Measurements from ENCODE around the gene SLC38A10.
A peak's percentile ranks its signal among the peaks of the same experiment; 100 is the strongest.

The SLC38A10 gene

DNA sequence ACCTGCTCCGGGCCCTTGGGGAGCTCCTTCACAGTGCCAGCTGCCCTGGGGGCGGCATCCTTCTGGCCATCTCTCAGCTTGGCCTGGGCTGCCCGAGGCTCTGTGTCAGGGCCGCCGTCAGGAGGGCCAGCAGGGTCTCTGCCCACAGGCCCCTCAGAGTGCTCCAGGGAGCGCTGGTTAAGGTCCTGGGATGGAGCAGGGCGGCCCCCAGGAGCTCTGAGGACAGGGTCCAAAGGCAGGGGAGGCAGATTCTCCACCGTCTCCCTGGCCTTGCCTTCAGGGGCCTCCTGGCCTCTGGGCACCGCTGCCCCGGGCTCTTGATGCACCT, 48.8 kb downstream of the SLC38A10 start:
- Histone ChIP-seq H3K9me3 (ENCODE audit: control insufficient read depth, low read length) (no peaks in the 10 kb centered on the region), H3K9ac (ENCODE audit: low read length) (no peak overlapping the region), H4K8ac (ENCODE audit: low read length) (no peak overlapping the region), H4K91ac (ENCODE audit: low read length) (no peak overlapping the region), H3K23ac (ENCODE audit: low read length in 2 of 2) (no peak overlapping the region), H2BK15ac (ENCODE audit: low read depth, poor library complexity, severe bottlenecking) (no peak overlapping the region), H2AK5ac (ENCODE audit: low read length, severe bottlenecking) (no peak overlapping the region), H3K18ac (ENCODE audit: low read depth in 1 of 2, low read length in 2 of 2) (no peak overlapping the region), H3K27ac (ENCODE audit: low read length, poor library complexity, severe bottlenecking) (no peak overlapping the region), H2BK120ac (ENCODE audit: low read depth, low read length) (no peak overlapping the region), H3K79me1 (replicated peaks; ENCODE audit: low read length, poor library complexity, severe bottlenecking) (peaks cover 23% of the 10 kb centered on the region), H3K14ac (ENCODE audit: low read length in 2 of 2) (no peak overlapping the region), H3K4me2 (ENCODE audit: low read length, poor library complexity, severe bottlenecking) (no peak overlapping the region), H2AFZ (ENCODE audit: low read depth, low read length) (no peak overlapping the region), H3K36me3 (ENCODE audit: control insufficient read depth in 1 of 2, insufficient read depth in 2 of 2, low read depth in 1 of 2, low read length in 2 of 2) (peaks cover 30 to 73% of the 10 kb centered on the region in 2 experiments), H3K4me3 (ENCODE audit: insufficient read depth in 1 of 2, low read depth in 1 of 2, low read length in 2 of 2) (no peak overlapping the region), H2BK12ac (ENCODE audit: low read length in 2 of 2) (no peak overlapping the region), H3K4ac (ENCODE audit: low read depth in 1 of 2, low read length in 2 of 2) (no peak overlapping the region), H2BK5ac (ENCODE audit: low read depth, low read length, poor library complexity, severe bottlenecking) (no peak overlapping the region), H3K4me1 (ENCODE audit: control insufficient read depth, insufficient read depth, low read depth, low read length) (peaks cover 28% of the 10 kb centered on the region), H3K27me3 (ENCODE audit: control insufficient read depth in 1 of 2, insufficient read depth in 1 of 2, low read length in 2 of 2) (no peaks in the 10 kb centered on the region)
- 94% methylated on average over 10 of the region's 10 CpGs for WGBS
- no peak for DNase-seq

DNA sequence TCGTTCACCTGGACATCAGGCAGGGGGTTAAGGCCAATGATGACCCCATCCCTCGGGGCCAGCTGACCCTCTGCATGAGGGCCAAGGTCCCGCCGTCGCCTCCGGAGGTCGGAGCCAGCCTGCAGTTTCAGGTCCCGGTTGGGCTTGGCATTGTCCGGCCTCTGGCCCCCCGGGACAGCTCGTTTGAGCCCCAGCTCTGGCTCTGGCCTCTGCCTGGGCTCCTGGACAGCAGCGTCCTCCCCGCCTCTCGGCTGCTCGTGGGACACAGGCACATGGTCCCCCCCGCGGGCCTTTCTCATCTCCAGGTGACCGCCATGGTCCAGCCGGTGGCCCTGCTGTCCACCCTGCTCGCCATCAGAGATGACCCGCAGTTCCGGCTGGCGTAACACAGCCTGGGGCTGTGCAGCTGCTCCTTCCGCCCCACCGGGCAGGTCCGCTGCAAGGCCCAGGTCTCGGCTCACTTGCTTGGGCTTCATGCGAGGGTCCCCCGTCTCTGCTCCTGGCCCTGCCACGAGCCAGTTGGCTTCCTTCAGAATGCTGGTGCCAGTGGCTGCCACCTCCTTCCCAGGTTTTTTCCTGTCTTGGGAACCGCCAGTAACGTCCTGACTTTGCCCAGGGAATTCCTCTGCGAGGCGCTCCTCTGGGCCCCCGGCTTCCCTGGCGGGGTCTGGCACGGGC, 49.3 kb downstream of the SLC38A10 start:
- no peak overlapping the region for H3K4me3 ChIP-seq (ENCODE audit: insufficient read depth in 1 of 2, low read depth in 1 of 2, low read length in 2 of 2)
- no peaks in the 10 kb centered on the region for H3K9me3 ChIP-seq (ENCODE audit: control insufficient read depth, low read length)
- H2BK5ac ChIP-seq (ENCODE audit: low read depth, low read length, poor library complexity, severe bottlenecking) = no peak overlapping the region
- no peak overlapping the region for H2BK15ac ChIP-seq (ENCODE audit: low read depth, poor library complexity, severe bottlenecking)
- peaks cover 30 to 73% of the 10 kb centered on the region in 2 experiments for H3K36me3 ChIP-seq (ENCODE audit: control insufficient read depth in 1 of 2, insufficient read depth in 2 of 2, low read depth in 1 of 2, low read length in 2 of 2)
- peaks cover 27% of the 10 kb centered on the region for H3K79me1 ChIP-seq (replicated peaks; ENCODE audit: low read length, poor library complexity, severe bottlenecking)
- H2AFZ ChIP-seq (ENCODE audit: low read depth, low read length) = no peak overlapping the region
- H3K27me3 ChIP-seq (ENCODE audit: control insufficient read depth in 1 of 2, insufficient read depth in 1 of 2, low read length in 2 of 2) = no peaks in the 10 kb centered on the region
- no peak overlapping the region for H3K27ac ChIP-seq (ENCODE audit: low read length, poor library complexity, severe bottlenecking)
- H3K4me2 ChIP-seq (ENCODE audit: low read length, poor library complexity, severe bottlenecking) = no peak overlapping the region
- H3K4me1 ChIP-seq (ENCODE audit: control insufficient read depth, insufficient read depth, low read depth, low read length) = peaks cover 29% of the 10 kb centered on the region
- H2AK5ac ChIP-seq (ENCODE audit: low read length, severe bottlenecking) = no peak overlapping the region
- H3K23ac ChIP-seq (ENCODE audit: low read length in 2 of 2) = no peak overlapping the region
- no peak overlapping the region for H3K18ac ChIP-seq (ENCODE audit: low read depth in 1 of 2, low read length in 2 of 2)
- H4K8ac ChIP-seq (ENCODE audit: low read length) = no peak overlapping the region
- H3K9ac ChIP-seq (ENCODE audit: low read length) = no peak overlapping the region
- no peak overlapping the region for H3K4ac ChIP-seq (ENCODE audit: low read depth in 1 of 2, low read length in 2 of 2)
- H2BK12ac ChIP-seq (ENCODE audit: low read length in 2 of 2) = no peak overlapping the region
- DNase-seq = no peak
- H3K14ac ChIP-seq (ENCODE audit: low read length in 2 of 2) = no peak overlapping the region
- WGBS = 92% methylated on average over 37 of the region's 37 CpGs
- H2BK120ac ChIP-seq (ENCODE audit: low read depth, low read length) = no peak overlapping the region
- no peak overlapping the region for H4K91ac ChIP-seq (ENCODE audit: low read length)

DNA sequence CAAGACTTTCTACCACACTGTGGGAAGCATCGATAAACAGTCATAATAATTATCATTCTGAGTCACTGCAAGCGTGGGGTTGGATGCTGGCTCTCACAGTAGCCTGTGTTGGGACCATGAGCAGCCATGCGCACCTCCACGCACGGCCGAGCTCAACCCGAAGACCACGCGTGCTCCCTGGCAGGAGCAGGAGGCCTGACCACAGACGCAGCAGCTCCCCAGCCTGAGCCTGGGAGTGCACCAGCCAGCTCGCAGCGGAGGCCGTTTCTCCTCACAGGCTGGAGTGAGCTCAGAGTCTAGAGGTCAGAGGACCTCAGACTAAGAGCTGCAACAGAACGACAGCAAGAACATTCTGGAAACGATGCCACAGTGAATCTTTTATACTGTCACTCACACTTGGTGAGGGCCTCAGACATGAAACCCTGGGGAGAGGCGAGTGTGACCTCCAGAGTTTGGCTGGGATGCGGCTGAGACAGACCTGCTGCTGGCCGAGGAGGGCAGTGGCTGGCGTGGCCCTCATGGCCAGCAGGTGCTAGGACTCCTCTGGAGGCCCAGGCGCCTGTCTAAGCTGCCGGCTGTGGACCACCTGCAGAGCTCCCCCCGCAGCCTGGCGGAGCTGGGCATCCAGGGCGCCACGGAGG, 50.0 kb downstream of the SLC38A10 start:
- peaks cover 25 to 68% of the 10 kb centered on the region in 2 experiments for H3K36me3 ChIP-seq (ENCODE audit: control insufficient read depth in 1 of 2, insufficient read depth in 2 of 2, low read depth in 1 of 2, low read length in 2 of 2)
- no peak overlapping the region for H2AK5ac ChIP-seq (ENCODE audit: low read length, severe bottlenecking)
- H3K14ac ChIP-seq (ENCODE audit: low read length in 2 of 2) = no peak overlapping the region
- no peak overlapping the region for H3K4me2 ChIP-seq (ENCODE audit: low read length, poor library complexity, severe bottlenecking)
- H3K4ac ChIP-seq (ENCODE audit: low read depth in 1 of 2, low read length in 2 of 2) = no peak overlapping the region
- peaks cover 31% of the 10 kb centered on the region for H3K79me1 ChIP-seq (replicated peaks; ENCODE audit: low read length, poor library complexity, severe bottlenecking)
- DNase-seq = no peak
- H3K27ac ChIP-seq (ENCODE audit: low read length, poor library complexity, severe bottlenecking) = no peak overlapping the region
- H2BK5ac ChIP-seq (ENCODE audit: low read depth, low read length, poor library complexity, severe bottlenecking) = no peak overlapping the region
- H2BK12ac ChIP-seq (ENCODE audit: low read length in 2 of 2) = no peak overlapping the region
- WGBS = 95% methylated on average over 25 of the region's 25 CpGs
- no peak overlapping the region for H3K4me3 ChIP-seq (ENCODE audit: insufficient read depth in 1 of 2, low read depth in 1 of 2, low read length in 2 of 2)
- H3K18ac ChIP-seq (ENCODE audit: low read depth in 1 of 2, low read length in 2 of 2) = no peak overlapping the region
- peaks cover 35% of the 10 kb centered on the region for H3K4me1 ChIP-seq (ENCODE audit: control insufficient read depth, insufficient read depth, low read depth, low read length)
- H3K9me3 ChIP-seq (ENCODE audit: control insufficient read depth, low read length) = no peaks in the 10 kb centered on the region
- H4K8ac ChIP-seq (ENCODE audit: low read length) = peak overlapping the region; percentile 38
- no peak overlapping the region for H2BK15ac ChIP-seq (ENCODE audit: low read depth, poor library complexity, severe bottlenecking)
- no peak overlapping the region for H2BK120ac ChIP-seq (ENCODE audit: low read depth, low read length)
- no peaks in the 10 kb centered on the region for H3K27me3 ChIP-seq (ENCODE audit: control insufficient read depth in 1 of 2, insufficient read depth in 1 of 2, low read length in 2 of 2)
- H4K91ac ChIP-seq (ENCODE audit: low read length) = no peak overlapping the region
- H3K9ac ChIP-seq (ENCODE audit: low read length) = no peak overlapping the region
- no peak overlapping the region for H2AFZ ChIP-seq (ENCODE audit: low read depth, low read length)
- H3K23ac ChIP-seq (ENCODE audit: low read length in 2 of 2) = no peak overlapping the region

DNA sequence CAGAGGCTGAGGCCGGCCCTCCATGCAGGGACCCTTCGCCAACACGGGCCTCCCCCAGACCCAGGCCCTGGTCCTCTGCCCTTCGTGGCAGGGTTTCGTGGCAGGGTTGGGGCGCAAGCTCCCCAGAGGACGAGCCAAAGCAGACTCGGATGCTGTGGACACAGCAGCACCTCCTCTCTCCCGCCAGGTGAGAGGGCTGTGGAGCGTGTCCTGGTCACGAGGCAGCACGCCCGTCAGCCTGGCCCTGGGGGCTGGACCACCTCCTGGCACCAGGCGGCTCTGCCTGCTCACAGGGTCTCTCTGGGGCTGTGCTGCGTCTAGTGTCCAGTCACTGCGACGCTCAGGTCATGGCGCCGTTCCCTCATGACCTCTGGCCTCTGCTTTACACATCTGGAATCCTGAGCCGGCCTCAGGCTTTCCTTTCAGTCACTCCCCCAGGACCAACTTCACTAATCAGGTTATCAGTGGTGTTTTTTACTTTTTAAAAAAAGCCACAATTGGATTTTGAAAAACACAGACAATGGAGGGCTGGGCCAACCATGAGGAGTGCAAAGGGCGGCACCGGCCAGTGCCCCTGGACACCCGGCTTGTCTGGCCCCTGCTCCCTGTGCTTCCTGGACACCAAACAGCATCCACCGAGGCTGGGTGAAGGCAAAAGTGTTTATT, 50.6 kb downstream of the SLC38A10 start:
- Histone ChIP-seq H2BK5ac (ENCODE audit: low read depth, low read length, poor library complexity, severe bottlenecking) (no peak overlapping the region), H2BK120ac (ENCODE audit: low read depth, low read length) (no peak overlapping the region), H3K36me3 (ENCODE audit: control insufficient read depth in 1 of 2, insufficient read depth in 2 of 2, low read depth in 1 of 2, low read length in 2 of 2) (peaks cover 19 to 63% of the 10 kb centered on the region in 2 experiments), H2BK15ac (ENCODE audit: low read depth, poor library complexity, severe bottlenecking) (no peak overlapping the region), H3K79me1 (replicated peaks; ENCODE audit: low read length, poor library complexity, severe bottlenecking) (peaks cover 37% of the 10 kb centered on the region), H3K14ac (ENCODE audit: low read length in 2 of 2) (no peak overlapping the region), H3K9ac (ENCODE audit: low read length) (no peak overlapping the region), H4K91ac (ENCODE audit: low read length) (peak overlapping the region; percentile 49), H3K4me3 (ENCODE audit: insufficient read depth in 1 of 2, low read depth in 1 of 2, low read length in 2 of 2) (no peak overlapping the region), H3K4me1 (ENCODE audit: control insufficient read depth, insufficient read depth, low read depth, low read length) (peaks cover 39% of the 10 kb centered on the region), H2AFZ (ENCODE audit: low read depth, low read length) (no peak overlapping the region), H4K8ac (ENCODE audit: low read length) (peak overlapping the region; percentile 19), H3K27ac (ENCODE audit: low read length, poor library complexity, severe bottlenecking) (no peak overlapping the region), H3K4ac (ENCODE audit: low read depth in 1 of 2, low read length in 2 of 2) (no peak overlapping the region), H2AK5ac (ENCODE audit: low read length, severe bottlenecking) (no peak overlapping the region), H3K9me3 (ENCODE audit: control insufficient read depth, low read length) (no peaks in the 10 kb centered on the region), H3K23ac (ENCODE audit: low read length in 2 of 2) (no peak overlapping the region), H3K27me3 (ENCODE audit: control insufficient read depth in 1 of 2, insufficient read depth in 1 of 2, low read length in 2 of 2) (no peaks in the 10 kb centered on the region), H3K4me2 (ENCODE audit: low read length, poor library complexity, severe bottlenecking) (no peak overlapping the region), H2BK12ac (ENCODE audit: low read length in 2 of 2) (no peak overlapping the region), H3K18ac (ENCODE audit: low read depth in 1 of 2, low read length in 2 of 2) (no peak overlapping the region)
- no peak for DNase-seq
- WGBS = 85% methylated on average over 24 of the region's 24 CpGs
